Measurements from ENCODE around the gene CCDC15.

Gene CCDC15

DNA sequence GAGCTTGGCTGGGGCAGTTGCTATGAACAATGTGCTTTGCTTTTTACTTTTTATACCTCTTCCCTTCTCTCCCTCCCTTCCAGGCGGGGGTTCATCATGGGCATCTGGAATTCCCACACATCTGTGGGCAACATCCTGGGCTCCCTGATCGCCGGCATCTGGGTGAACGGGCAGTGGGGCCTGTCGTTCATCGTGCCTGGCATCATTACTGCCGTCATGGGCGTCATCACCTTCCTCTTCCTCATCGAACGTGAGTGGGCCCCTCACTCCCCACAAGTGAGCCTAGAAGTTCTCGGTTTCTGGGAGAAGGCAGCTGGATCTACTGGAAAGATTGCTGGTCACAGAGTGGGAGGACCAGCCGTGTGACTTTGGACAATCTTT is 126.5 kb downstream of the CCDC15 start:
- Histone ChIP-seq H3K4me3 (ENCODE audit: low read length) (no peak overlapping the region), H2BK120ac (ENCODE audit: low read depth, low read length) (no peak overlapping the region), H3K18ac (ENCODE audit: low read length) (no peak overlapping the region), H3K4me2 (ENCODE audit: low read length) (no peak overlapping the region), H3K23ac (ENCODE audit: low read length) (no peak overlapping the region), H3K27ac (ENCODE audit: low read depth, low read length) (no peak overlapping the region), H3K4ac (ENCODE audit: low read depth, low read length) (no peak overlapping the region), H3K36me3 (ENCODE audit: control insufficient read depth, insufficient read depth, low read length) (no peaks in the 10 kb centered on the region), H2AK5ac (ENCODE audit: low read length) (no peak overlapping the region), H3K4me1 (ENCODE audit: control insufficient read depth, low read depth, low read length) (peaks cover 2% of the 10 kb centered on the region), H4K8ac (ENCODE audit: low read depth, low read length) (no peak overlapping the region), H2BK5ac (ENCODE audit: low read length) (no peak overlapping the region), H3K79me2 (ENCODE audit: control insufficient read depth, insufficient read depth, low read length) (no peaks in the 10 kb centered on the region), H2BK15ac (replicated peaks; ENCODE audit: low read depth) (no peak overlapping the region), H3K79me1 (ENCODE audit: low read length) (no peaks in the 10 kb centered on the region), H3K9ac (ENCODE audit: low read length) (no peak overlapping the region), H3K56ac (ENCODE audit: low read length) (no peak overlapping the region), H3K27me3 (ENCODE audit: insufficient read depth, low read length, poor library complexity) (no peaks in the 10 kb centered on the region), H4K5ac (ENCODE audit: low read length) (no peak overlapping the region)
- no peak for DNase-seq
- no CpG with 5 or more reads among the region's 12 CpGs for WGBS (ENCODE audit: extremely low coverage, insufficient coverage, low lambda C conversion rate)

DNA sequence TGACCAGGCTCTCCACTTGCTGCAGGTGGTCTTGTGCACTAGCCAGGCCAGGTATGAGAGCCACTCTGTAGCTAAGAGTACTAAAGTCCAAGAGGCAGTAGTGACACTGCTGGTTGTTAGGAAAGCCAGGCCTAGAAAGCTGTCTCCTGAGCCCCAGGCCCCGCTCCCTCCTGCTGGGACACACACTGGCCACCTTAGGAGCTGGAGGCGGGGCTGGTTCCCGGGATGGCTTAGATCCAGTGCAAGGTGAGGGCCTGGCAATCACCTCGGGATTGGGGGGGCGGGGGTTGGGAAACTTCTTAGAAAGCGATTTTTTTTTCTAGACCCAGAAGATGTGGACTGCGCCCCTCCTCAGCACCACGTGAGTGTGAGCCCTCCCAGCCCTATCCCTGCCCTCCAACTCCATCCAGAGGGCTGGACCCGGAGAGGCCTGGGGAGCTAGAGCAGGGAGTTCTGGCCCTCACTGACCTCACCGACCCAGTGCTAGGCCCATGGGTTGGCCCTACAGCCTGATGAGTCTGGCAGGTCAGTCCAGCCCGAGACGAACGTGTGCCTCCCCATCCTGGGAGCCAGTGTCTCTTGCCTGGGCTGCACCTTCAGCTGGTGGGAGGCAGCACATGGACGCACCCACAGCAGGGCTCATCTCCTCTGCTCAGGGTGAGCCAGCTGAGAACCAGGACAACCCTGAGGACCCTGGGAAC is 127.2 kb downstream of the CCDC15 start:
- DNase-seq: no peak
- H3K18ac ChIP-seq (ENCODE audit: low read length): no peak overlapping the region
- peak overlapping the region; percentile 25 for H3K56ac ChIP-seq (ENCODE audit: low read length)
- no peak overlapping the region for H4K5ac ChIP-seq (ENCODE audit: low read length)
- peaks cover 2% of the 10 kb centered on the region for H3K4me1 ChIP-seq (ENCODE audit: control insufficient read depth, low read depth, low read length)
- H3K36me3 ChIP-seq (ENCODE audit: control insufficient read depth, insufficient read depth, low read length): no peaks in the 10 kb centered on the region
- H3K27me3 ChIP-seq (ENCODE audit: insufficient read depth, low read length, poor library complexity): no peaks in the 10 kb centered on the region
- H3K79me2 ChIP-seq (ENCODE audit: control insufficient read depth, insufficient read depth, low read length): no peaks in the 10 kb centered on the region
- no peak overlapping the region for H3K4ac ChIP-seq (ENCODE audit: low read depth, low read length)
- H3K4me3 ChIP-seq (ENCODE audit: low read length): no peak overlapping the region
- WGBS (ENCODE audit: extremely low coverage, insufficient coverage, low lambda C conversion rate): no CpG with 5 or more reads among the region's 14 CpGs
- no peak overlapping the region for H3K9ac ChIP-seq (ENCODE audit: low read length)
- no peak overlapping the region for H3K4me2 ChIP-seq (ENCODE audit: low read length)
- H2AK5ac ChIP-seq (ENCODE audit: low read length): no peak overlapping the region
- H2BK120ac ChIP-seq (ENCODE audit: low read depth, low read length): no peak overlapping the region
- no peak overlapping the region for H2BK5ac ChIP-seq (ENCODE audit: low read length)
- H3K79me1 ChIP-seq (ENCODE audit: low read length): no peaks in the 10 kb centered on the region
- H3K23ac ChIP-seq (ENCODE audit: low read length): no peak overlapping the region
- no peak overlapping the region for H4K8ac ChIP-seq (ENCODE audit: low read depth, low read length)
- no peak overlapping the region for H3K27ac ChIP-seq (ENCODE audit: low read depth, low read length)
- no peak overlapping the region for H2BK15ac ChIP-seq (replicated peaks; ENCODE audit: low read depth)

DNA sequence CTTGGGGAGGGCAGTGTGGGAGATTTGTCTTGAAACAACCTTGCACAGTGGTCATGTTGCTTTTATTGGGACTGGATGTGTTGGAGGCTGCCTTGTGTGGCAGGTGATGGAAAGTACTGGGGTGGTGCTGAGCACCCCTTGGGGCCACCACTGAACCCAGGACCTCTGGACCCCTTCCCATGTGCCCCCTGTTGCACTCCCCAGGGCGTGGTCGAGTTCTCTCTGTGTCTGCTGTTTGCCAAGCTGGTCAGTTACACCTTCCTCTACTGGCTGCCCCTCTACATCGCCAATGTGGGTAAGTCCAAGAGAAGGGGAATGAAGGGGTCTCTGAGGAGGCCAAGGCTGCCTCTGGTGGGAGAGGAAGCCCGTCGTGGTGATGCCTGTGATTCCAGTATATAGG is 128.0 kb downstream of the CCDC15 start:
- H3K4me2 ChIP-seq (ENCODE audit: low read length): no peak overlapping the region
- H2BK120ac ChIP-seq (ENCODE audit: low read depth, low read length): no peak overlapping the region
- no peaks in the 10 kb centered on the region for H3K79me2 ChIP-seq (ENCODE audit: control insufficient read depth, insufficient read depth, low read length)
- DNase-seq: no peak
- no peaks in the 10 kb centered on the region for H3K79me1 ChIP-seq (ENCODE audit: low read length)
- H3K36me3 ChIP-seq (ENCODE audit: control insufficient read depth, insufficient read depth, low read length): no peaks in the 10 kb centered on the region
- no peak overlapping the region for H3K23ac ChIP-seq (ENCODE audit: low read length)
- no CpG with 5 or more reads among the region's 5 CpGs for WGBS (ENCODE audit: extremely low coverage, insufficient coverage, low lambda C conversion rate)
- no peak overlapping the region for H3K4me3 ChIP-seq (ENCODE audit: low read length)
- no peak overlapping the region for H2BK15ac ChIP-seq (replicated peaks; ENCODE audit: low read depth)
- no peak overlapping the region for H3K9ac ChIP-seq (ENCODE audit: low read length)
- H3K56ac ChIP-seq (ENCODE audit: low read length): no peak overlapping the region
- H3K4me1 ChIP-seq (ENCODE audit: control insufficient read depth, low read depth, low read length): peaks cover 2% of the 10 kb centered on the region
- no peak overlapping the region for H2AK5ac ChIP-seq (ENCODE audit: low read length)
- no peak overlapping the region for H2BK5ac ChIP-seq (ENCODE audit: low read length)
- H3K4ac ChIP-seq (ENCODE audit: low read depth, low read length): no peak overlapping the region
- H4K8ac ChIP-seq (ENCODE audit: low read depth, low read length): no peak overlapping the region
- no peak overlapping the region for H3K27ac ChIP-seq (ENCODE audit: low read depth, low read length)
- H3K27me3 ChIP-seq (ENCODE audit: insufficient read depth, low read length, poor library complexity): no peaks in the 10 kb centered on the region
- H4K5ac ChIP-seq (ENCODE audit: low read length): no peak overlapping the region
- no peak overlapping the region for H3K18ac ChIP-seq (ENCODE audit: low read length)

DNA sequence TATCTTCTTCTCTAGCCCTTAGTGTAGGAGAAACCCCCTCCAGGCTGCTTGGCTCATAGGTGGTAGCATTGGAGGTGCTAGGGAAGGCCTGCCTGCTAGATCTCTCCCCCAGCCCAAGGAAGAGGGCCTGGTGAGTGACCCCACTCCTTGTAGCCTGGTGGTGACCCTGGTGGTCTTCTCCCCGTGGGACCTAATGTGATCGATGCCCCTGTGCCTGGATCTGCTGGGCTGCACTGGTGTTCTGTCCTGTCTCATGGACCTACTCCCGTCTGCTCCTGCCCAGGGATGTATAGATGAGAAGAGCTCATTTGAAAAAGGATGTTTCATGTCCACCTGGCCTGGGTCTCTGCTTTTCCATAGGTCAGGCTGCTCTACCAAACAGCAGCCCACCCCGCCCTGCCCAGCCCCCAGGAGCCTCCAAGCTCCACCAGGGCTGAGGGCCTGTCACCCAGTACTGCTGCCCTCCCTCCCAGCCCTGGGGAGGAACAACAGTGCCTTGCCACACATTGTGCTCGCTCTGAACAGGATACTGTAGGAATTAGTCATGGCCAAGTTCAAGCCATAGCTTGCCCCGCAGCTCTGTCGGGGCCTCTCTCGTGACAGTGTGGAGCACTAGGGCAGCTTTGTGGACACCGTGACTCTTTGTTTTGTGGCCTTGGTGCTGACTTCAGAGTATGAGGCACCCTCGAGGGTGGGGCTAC is 128.8 kb downstream of the CCDC15 start:
- peaks cover 2% of the 10 kb centered on the region for H3K4me1 ChIP-seq (ENCODE audit: control insufficient read depth, low read depth, low read length)
- no CpG with 5 or more reads among the region's 10 CpGs for WGBS (ENCODE audit: extremely low coverage, insufficient coverage, low lambda C conversion rate)
- H2BK5ac ChIP-seq (ENCODE audit: low read length): no peak overlapping the region
- H3K4ac ChIP-seq (ENCODE audit: low read depth, low read length): no peak overlapping the region
- no peak overlapping the region for H4K5ac ChIP-seq (ENCODE audit: low read length)
- no peak overlapping the region for H2BK120ac ChIP-seq (ENCODE audit: low read depth, low read length)
- H3K4me2 ChIP-seq (ENCODE audit: low read length): no peak overlapping the region
- DNase-seq: no peak
- no peaks in the 10 kb centered on the region for H3K79me1 ChIP-seq (ENCODE audit: low read length)
- no peak overlapping the region for H3K4me3 ChIP-seq (ENCODE audit: low read length)
- no peak overlapping the region for H2BK15ac ChIP-seq (replicated peaks; ENCODE audit: low read depth)
- H3K9ac ChIP-seq (ENCODE audit: low read length): no peak overlapping the region
- no peak overlapping the region for H4K8ac ChIP-seq (ENCODE audit: low read depth, low read length)
- no peaks in the 10 kb centered on the region for H3K79me2 ChIP-seq (ENCODE audit: control insufficient read depth, insufficient read depth, low read length)
- no peak overlapping the region for H3K18ac ChIP-seq (ENCODE audit: low read length)
- no peak overlapping the region for H3K23ac ChIP-seq (ENCODE audit: low read length)
- no peak overlapping the region for H3K27ac ChIP-seq (ENCODE audit: low read depth, low read length)
- no peaks in the 10 kb centered on the region for H3K27me3 ChIP-seq (ENCODE audit: insufficient read depth, low read length, poor library complexity)
- H2AK5ac ChIP-seq (ENCODE audit: low read length): no peak overlapping the region
- H3K36me3 ChIP-seq (ENCODE audit: control insufficient read depth, insufficient read depth, low read length): no peaks in the 10 kb centered on the region
- H3K56ac ChIP-seq (ENCODE audit: low read length): no peak overlapping the region

DNA sequence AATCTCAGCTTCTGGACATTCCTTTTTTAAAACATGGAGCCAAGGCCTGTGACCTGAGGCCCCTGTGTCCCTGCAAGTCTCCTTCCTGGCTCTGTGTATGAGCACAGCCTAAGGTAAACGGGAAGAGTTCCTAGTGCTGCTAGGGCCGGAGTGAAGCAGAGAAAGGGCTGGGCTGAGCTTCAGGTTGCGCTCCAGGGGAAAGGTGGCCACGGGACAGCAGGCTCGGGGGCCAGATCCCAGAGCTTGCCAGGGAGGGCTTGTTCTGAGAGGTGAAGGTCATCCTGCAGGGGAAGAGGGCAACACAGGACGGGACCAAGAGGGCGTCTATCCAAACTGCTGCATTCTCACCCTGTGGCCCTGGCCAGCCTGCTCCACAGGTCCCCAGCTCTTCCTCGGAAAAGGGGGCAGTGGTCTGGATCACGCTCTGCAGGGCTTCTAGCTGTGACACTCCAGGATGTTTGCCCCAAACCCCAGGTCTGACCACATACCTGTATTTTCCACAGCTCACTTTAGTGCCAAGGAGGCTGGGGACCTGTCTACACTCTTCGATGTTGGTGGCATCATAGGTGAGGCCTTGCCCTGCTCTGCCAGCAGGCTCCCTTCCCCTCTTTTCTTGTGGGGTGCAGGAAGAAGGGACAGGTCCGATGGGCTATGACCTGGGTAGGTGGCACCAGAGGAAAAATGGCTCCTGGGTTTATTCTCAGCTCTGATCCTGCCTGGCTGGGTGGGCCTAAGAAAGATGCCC is 129.5 kb downstream of the CCDC15 start:
- H3K27ac ChIP-seq (ENCODE audit: low read depth, low read length): no peak overlapping the region
- no CpG with 5 or more reads among the region's 11 CpGs for WGBS (ENCODE audit: extremely low coverage, insufficient coverage, low lambda C conversion rate)
- H3K23ac ChIP-seq (ENCODE audit: low read length): no peak overlapping the region
- no peak overlapping the region for H3K56ac ChIP-seq (ENCODE audit: low read length)
- H3K4ac ChIP-seq (ENCODE audit: low read depth, low read length): no peak overlapping the region
- no peak overlapping the region for H2AK5ac ChIP-seq (ENCODE audit: low read length)
- no peak overlapping the region for H2BK5ac ChIP-seq (ENCODE audit: low read length)
- H4K8ac ChIP-seq (ENCODE audit: low read depth, low read length): no peak overlapping the region
- no peaks in the 10 kb centered on the region for H3K79me2 ChIP-seq (ENCODE audit: control insufficient read depth, insufficient read depth, low read length)
- H3K4me3 ChIP-seq (ENCODE audit: low read length): no peak overlapping the region
- DNase-seq: no peak
- H3K36me3 ChIP-seq (ENCODE audit: control insufficient read depth, insufficient read depth, low read length): no peaks in the 10 kb centered on the region
- no peak overlapping the region for H2BK15ac ChIP-seq (replicated peaks; ENCODE audit: low read depth)
- peaks cover 2% of the 10 kb centered on the region for H3K4me1 ChIP-seq (ENCODE audit: control insufficient read depth, low read depth, low read length)
- no peaks in the 10 kb centered on the region for H3K79me1 ChIP-seq (ENCODE audit: low read length)
- H4K5ac ChIP-seq (ENCODE audit: low read length): no peak overlapping the region
- H2BK120ac ChIP-seq (ENCODE audit: low read depth, low read length): no peak overlapping the region
- no peak overlapping the region for H3K9ac ChIP-seq (ENCODE audit: low read length)
- no peak overlapping the region for H3K18ac ChIP-seq (ENCODE audit: low read length)
- no peaks in the 10 kb centered on the region for H3K27me3 ChIP-seq (ENCODE audit: insufficient read depth, low read length, poor library complexity)
- no peak overlapping the region for H3K4me2 ChIP-seq (ENCODE audit: low read length)

All from mesendoderm (in vitro differentiated cells).